HEK293 (cell line): ENCODE measurements around the gene PARP11.

ENCODE experiments used
- CTCF ChIA-PET: fragments of 350-600 bp; formaldehyde crosslinking; extraction: SDS; loops from one replicate; lab custom pipeline; 2021; ENCODE audit warnings: antibody characterized with exemption; lab: Yijun Ruan, JAX
- POLR2A ChIA-PET: fragments of 300-600 bp; formaldehyde crosslinking; extraction: SDS; loops from one replicate; lab custom pipeline; 2020; ENCODE audit warnings: antibody characterized with exemption, inconsistent platforms; lab: Yijun Ruan, JAX
- H3K27ac ChIP-seq: fragments of 200-500 bp; sonication (Bioruptor generic); 2 replicates; pipeline ENCODE4 v1.5.1; 2014; ENCODE audit warnings: low read depth, low read length, control low read depth, inconsistent platforms; ENCODE audit errors: extremely low read depth
- H3K36me3 ChIP-seq, 2 experiments: fragments of 200-500 bp in 1 of 2; sonication (Bioruptor generic) in 1 of 2; 1 replicate in 1 of 2; 2 replicates in 1 of 2; pipeline ENCODE4 v1.5.1; 2014 to 2017; ENCODE audit warnings: inconsistent platforms in 2 of 2, low read length in 2 of 2; ENCODE audit not compliant: control insufficient read depth in 2 of 2, insufficient read depth in 1 of 2
- H3K4me1 ChIP-seq: fragments of 200-500 bp; sonication (Bioruptor generic); 2 replicates; pipeline ENCODE4 v1.5.1; 2014; ENCODE audit warnings: mild to moderate bottlenecking, low read length, inconsistent platforms; ENCODE audit not compliant: control insufficient read depth, insufficient read depth
- H3K4me3 ChIP-seq: 2 replicates; pipeline ENCODE4 v1.5.1; 2011; ENCODE audit warnings: low read depth, mild to moderate bottlenecking, control low read depth, low read length, moderate library complexity
- H3K9me3 ChIP-seq: fragments of 200-500 bp; sonication (Bioruptor generic); 2 replicates; pipeline ENCODE4 v1.5.1; 2014; ENCODE audit warnings: low read depth, low read length, inconsistent platforms; ENCODE audit not compliant: control insufficient read depth, insufficient read depth
- BCL11A ChIP-seq: fragments of 450-650 bp; formaldehyde crosslinking; IDR thresholded peaks from 2 replicates; pipeline ENCODE4 v1.5.1; 2016; ENCODE audit warnings: low read depth, missing biosample characterization, missing genetic modification characterization
- GFI1B ChIP-seq: fragments of 450-650 bp; formaldehyde crosslinking; IDR thresholded peaks from 2 replicates; pipeline ENCODE4 v1.5.1; 2016; ENCODE audit warnings: missing biosample characterization, missing genetic modification characterization
- GLI2 ChIP-seq: fragments of 450-650 bp; formaldehyde crosslinking; IDR thresholded peaks from 2 replicates; pipeline ENCODE4; 2017; ENCODE audit warnings: missing biosample characterization, missing genetic modification characterization, low read depth, borderline replicate concordance
- GLIS2 ChIP-seq: fragments of 450-650 bp; formaldehyde crosslinking; IDR thresholded peaks from 2 replicates; pipeline ENCODE4 v1.5.1; 2016; ENCODE audit warnings: missing biosample characterization, missing genetic modification characterization
- HOXD13 ChIP-seq: sonication (generic); formaldehyde crosslinking; IDR thresholded peaks from 2 replicates; pipeline ENCODE4 v1.8.0; 2022; ENCODE audit warnings: missing genetic modification reagents, borderline replicate concordance
- KLF7 ChIP-seq: fragments of 450-650 bp; formaldehyde crosslinking; IDR thresholded peaks from 2 replicates; pipeline ENCODE4 v1.5.1; 2016; ENCODE audit warnings: missing biosample characterization, missing genetic modification characterization, borderline replicate concordance
- SCRT1 ChIP-seq: fragments of 450-650 bp; formaldehyde crosslinking; IDR thresholded peaks from 2 replicates; pipeline ENCODE4 v1.5.1; 2016; ENCODE audit warnings: missing biosample characterization, missing genetic modification characterization, borderline replicate concordance
- ZNF133 ChIP-seq: fragments of 450-650 bp; formaldehyde crosslinking; IDR thresholded peaks from 2 replicates; pipeline ENCODE4 v1.5.1; 2016; ENCODE audit warnings: missing biosample characterization, missing genetic modification characterization
- ZNF362 ChIP-seq: fragments of 450-650 bp; formaldehyde crosslinking; IDR thresholded peaks from 2 replicates; pipeline ENCODE4 v1.5.1; 2016; ENCODE audit warnings: missing biosample characterization, missing genetic modification characterization
- ZNF423 ChIP-seq: fragments of 450-650 bp; formaldehyde crosslinking; IDR thresholded peaks from 2 replicates; pipeline ENCODE4 v1.5.1; 2016; ENCODE audit warnings: missing biosample characterization, missing genetic modification characterization
- ZNF610 ChIP-seq: fragments of 450-650 bp; formaldehyde crosslinking; IDR thresholded peaks from 2 replicates; pipeline ENCODE4 v1.5.1; 2016; ENCODE audit warnings: missing biosample characterization, missing genetic modification characterization, borderline replicate concordance
- ZNF624 ChIP-seq: fragments of 450-650 bp; formaldehyde crosslinking; IDR thresholded peaks from 2 replicates; pipeline ENCODE4 v1.5.1; 2017; ENCODE audit warnings: missing biosample characterization, missing genetic modification characterization
- ZNF626 ChIP-seq: fragments of 450-650 bp; sonication (Bioruptor Pico); formaldehyde crosslinking; IDR thresholded peaks from 2 replicates; pipeline ENCODE4 v1.5.1; 2018; ENCODE audit warnings: missing biosample characterization, missing genetic modification characterization, inconsistent platforms
- TF ChIP-seq, protein P1 (sequence below): fragments of 450-650 bp; formaldehyde crosslinking; IDR thresholded peaks from 2 replicates; pipeline ENCODE4 v1.5.1; 2016; ENCODE audit warnings: missing biosample characterization, missing genetic modification characterization, borderline replicate concordance
- TF ChIP-seq, protein P2 (sequence below): fragments of 450-650 bp; IDR thresholded peaks from 2 replicates; pipeline ENCODE4 v1.5.1; 2018; ENCODE audit warnings: missing biosample characterization, missing genetic modification characterization
- TF ChIP-seq, protein P3 (sequence below): fragments of 450-650 bp; formaldehyde crosslinking; IDR thresholded peaks from 2 replicates; pipeline ENCODE4 v1.5.1; 2016; ENCODE audit warnings: missing biosample characterization, missing genetic modification characterization
- TF ChIP-seq, protein P4 (sequence below): fragments of 450-650 bp; formaldehyde crosslinking; IDR thresholded peaks from 2 replicates; pipeline ENCODE4 v1.5.1; 2017; ENCODE audit warnings: missing biosample characterization, missing genetic modification characterization

Gene PARP11

GRCh38 chr12:3792623-3793288 is 80.4 kb downstream of the PARP11 start:
- ChIA-PET POLR2A (no interaction called here), CTCF (interaction anchor here (0.7 to 3.6 kb wide), 3 partner anchors 492 to 946 kb away, joined by 3 to 22 read pairs (median 6); no protein-coding TSS in a partner anchor)
- H3K27ac ChIP-seq: no peak overlapping the region
- H3K4me1 ChIP-seq: no peaks in the 10 kb centered on the region
- H3K36me3 ChIP-seq: no peaks in the 10 kb centered on the region
- TF ChIP-seq ZNF610 (tag by site-specific recombination): no peak
- no peak for TF ChIP-seq ZNF624 (tag by site-specific recombination)
- no peak for TF ChIP-seq GLI2 (tag by site-specific recombination)
- TF ChIP-seq, protein P1, sequence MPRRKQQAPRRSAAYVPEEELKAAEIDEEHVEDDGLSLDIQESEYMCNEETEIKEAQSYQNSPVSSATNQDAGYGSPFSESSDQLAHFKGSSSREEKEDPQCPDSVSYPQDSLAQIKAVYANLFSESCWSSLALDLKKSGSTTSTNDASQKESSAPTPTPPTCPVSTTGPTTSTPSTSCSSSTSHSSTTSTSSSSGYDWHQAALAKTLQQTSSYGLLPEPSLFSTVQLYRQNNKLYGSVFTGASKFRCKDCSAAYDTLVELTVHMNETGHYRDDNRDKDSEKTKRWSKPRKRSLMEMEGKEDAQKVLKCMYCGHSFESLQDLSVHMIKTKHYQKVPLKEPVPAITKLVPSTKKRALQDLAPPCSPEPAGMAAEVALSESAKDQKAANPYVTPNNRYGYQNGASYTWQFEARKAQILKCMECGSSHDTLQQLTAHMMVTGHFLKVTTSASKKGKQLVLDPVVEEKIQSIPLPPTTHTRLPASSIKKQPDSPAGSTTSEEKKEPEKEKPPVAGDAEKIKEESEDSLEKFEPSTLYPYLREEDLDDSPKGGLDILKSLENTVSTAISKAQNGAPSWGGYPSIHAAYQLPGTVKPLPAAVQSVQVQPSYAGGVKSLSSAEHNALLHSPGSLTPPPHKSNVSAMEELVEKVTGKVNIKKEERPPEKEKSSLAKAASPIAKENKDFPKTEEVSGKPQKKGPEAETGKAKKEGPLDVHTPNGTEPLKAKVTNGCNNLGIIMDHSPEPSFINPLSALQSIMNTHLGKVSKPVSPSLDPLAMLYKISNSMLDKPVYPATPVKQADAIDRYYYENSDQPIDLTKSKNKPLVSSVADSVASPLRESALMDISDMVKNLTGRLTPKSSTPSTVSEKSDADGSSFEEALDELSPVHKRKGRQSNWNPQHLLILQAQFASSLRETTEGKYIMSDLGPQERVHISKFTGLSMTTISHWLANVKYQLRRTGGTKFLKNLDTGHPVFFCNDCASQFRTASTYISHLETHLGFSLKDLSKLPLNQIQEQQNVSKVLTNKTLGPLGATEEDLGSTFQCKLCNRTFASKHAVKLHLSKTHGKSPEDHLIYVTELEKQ (tag by site-specific recombination): no peak
- TF ChIP-seq ZNF423: no peak
- TF ChIP-seq SCRT1 (tag by site-specific recombination): no peak
- TF ChIP-seq, protein P2, sequence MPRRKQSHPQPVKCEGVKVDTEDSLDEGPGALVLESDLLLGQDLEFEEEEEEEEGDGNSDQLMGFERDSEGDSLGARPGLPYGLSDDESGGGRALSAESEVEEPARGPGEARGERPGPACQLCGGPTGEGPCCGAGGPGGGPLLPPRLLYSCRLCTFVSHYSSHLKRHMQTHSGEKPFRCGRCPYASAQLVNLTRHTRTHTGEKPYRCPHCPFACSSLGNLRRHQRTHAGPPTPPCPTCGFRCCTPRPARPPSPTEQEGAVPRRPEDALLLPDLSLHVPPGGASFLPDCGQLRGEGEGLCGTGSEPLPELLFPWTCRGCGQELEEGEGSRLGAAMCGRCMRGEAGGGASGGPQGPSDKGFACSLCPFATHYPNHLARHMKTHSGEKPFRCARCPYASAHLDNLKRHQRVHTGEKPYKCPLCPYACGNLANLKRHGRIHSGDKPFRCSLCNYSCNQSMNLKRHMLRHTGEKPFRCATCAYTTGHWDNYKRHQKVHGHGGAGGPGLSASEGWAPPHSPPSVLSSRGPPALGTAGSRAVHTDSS (tag by site-specific recombination): no peak
- no peak for TF ChIP-seq HOXD13
- TF ChIP-seq, all 188 proteins: peak for 0
- Histone ChIP-seq H3K9me3 (no peaks in the 10 kb centered on the region), H3K4me3 (no peak overlapping the region)

- Histone ChIP-seq H3K9me3 (no peaks in the 10 kb centered on the region), H3K27ac (no peak overlapping the region), H3K4me1 (no peaks in the 10 kb centered on the region)
- POLR2A ChIA-PET: no interaction called here
- TF ChIP-seq ZNF133 (tag by site-specific recombination) (no peak), BCL11A (no peak), ZNF626 (no peak), GFI1B (no peak), ZNF362 (tag by site-specific recombination) (no peak), GLIS2 (tag by site-specific recombination) (no peak), KLF7 (tag by site-specific recombination) (no peak)
- TF ChIP-seq, protein P3, sequence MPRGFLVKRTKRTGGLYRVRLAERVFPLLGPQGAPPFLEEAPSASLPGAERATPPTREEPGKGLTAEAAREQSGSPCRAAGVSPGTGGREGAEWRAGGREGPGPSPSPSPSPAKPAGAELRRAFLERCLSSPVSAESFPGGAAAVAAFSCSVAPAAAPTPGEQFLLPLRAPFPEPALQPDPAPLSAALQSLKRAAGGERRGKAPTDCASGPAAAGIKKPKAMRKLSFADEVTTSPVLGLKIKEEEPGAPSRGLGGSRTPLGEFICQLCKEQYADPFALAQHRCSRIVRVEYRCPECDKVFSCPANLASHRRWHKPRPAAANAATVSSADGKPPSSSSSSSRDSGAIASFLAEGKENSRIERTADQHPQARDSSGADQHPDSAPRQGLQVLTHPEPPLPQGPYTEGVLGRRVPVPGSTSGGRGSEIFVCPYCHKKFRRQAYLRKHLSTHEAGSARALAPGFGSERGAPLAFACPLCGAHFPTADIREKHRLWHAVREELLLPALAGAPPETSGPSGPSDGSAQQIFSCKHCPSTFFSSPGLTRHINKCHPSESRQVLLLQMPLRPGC: no peak
- TF ChIP-seq, protein P4, sequence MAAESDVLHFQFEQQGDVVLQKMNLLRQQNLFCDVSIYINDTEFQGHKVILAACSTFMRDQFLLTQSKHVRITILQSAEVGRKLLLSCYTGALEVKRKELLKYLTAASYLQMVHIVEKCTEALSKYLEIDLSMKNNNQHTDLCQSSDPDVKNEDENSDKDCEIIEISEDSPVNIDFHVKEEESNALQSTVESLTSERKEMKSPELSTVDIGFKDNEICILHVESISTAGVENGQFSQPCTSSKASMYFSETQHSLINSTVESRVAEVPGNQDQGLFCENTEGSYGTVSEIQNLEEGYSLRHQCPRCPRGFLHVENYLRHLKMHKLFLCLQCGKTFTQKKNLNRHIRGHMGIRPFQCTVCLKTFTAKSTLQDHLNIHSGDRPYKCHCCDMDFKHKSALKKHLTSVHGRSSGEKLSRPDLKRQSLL (tag by site-specific recombination): no peak
- TF ChIP-seq, protein P2 (tag by site-specific recombination): no peak
- TF ChIP-seq, all 188 proteins: peak for 0
- H3K36me3 ChIP-seq: no peaks in the 10 kb centered on the region
- H3K4me3 ChIP-seq: no peak overlapping the region
- CTCF ChIA-PET: interaction anchor here (1.3 to 1.7 kb wide), 2 partner anchors 12 to 491 kb away, joined by 3 to 6 read pairs; no protein-coding TSS in a partner anchor
Observed at GRCh38 chr12:3791256-3791874, 81.8 kb downstream of the PARP11 start.
